Ectodermal cell (in vitro differentiated cells): ENCODE data around the gene MFRP.

ENCODE experiments used
- H3K27ac ChIP-seq: 2 replicates; pipeline ENCODE4 v1.7.0; 2013; ENCODE audit warnings: mild to moderate bottlenecking, low read depth, low read length; ENCODE audit not compliant: insufficient read depth, poor library complexity, severe bottlenecking
- H3K27me3 ChIP-seq: 2 replicates; pipeline ENCODE4 v1.7.0; 2013; ENCODE audit warnings: mild to moderate bottlenecking, low read length; ENCODE audit not compliant: insufficient read depth, control insufficient read depth, poor library complexity, severe bottlenecking
- H3K36me3 ChIP-seq: one replicate; pipeline ENCODE4 v1.7.0; 2013; ENCODE audit warnings: low read length; ENCODE audit not compliant: control insufficient read depth, insufficient read depth
- H3K4me1 ChIP-seq: one replicate; pipeline ENCODE4 v1.7.0; 2013; ENCODE audit warnings: low read length; ENCODE audit not compliant: control insufficient read depth, insufficient read depth
- H3K4me3 ChIP-seq: 2 replicates; pipeline ENCODE4 v1.7.0; 2013; ENCODE audit warnings: low read depth, low read length, control low read depth; ENCODE audit not compliant: insufficient read depth
- H3K9me3 ChIP-seq: 2 replicates; pipeline ENCODE4 v1.7.0; 2013; ENCODE audit warnings: mild to moderate bottlenecking, low read length, moderate library complexity; ENCODE audit not compliant: control insufficient read depth
- WGBS, 2 experiments: methylation state at CpG; one replicate each; pipeline ENCODE4 v1.1.7; 2013; ENCODE audit warnings: missing lambda C conversion rate in 2 of 2; 5-methylcytosine and 5-hydroxymethylcytosine counted together

The MFRP gene

DNA sequence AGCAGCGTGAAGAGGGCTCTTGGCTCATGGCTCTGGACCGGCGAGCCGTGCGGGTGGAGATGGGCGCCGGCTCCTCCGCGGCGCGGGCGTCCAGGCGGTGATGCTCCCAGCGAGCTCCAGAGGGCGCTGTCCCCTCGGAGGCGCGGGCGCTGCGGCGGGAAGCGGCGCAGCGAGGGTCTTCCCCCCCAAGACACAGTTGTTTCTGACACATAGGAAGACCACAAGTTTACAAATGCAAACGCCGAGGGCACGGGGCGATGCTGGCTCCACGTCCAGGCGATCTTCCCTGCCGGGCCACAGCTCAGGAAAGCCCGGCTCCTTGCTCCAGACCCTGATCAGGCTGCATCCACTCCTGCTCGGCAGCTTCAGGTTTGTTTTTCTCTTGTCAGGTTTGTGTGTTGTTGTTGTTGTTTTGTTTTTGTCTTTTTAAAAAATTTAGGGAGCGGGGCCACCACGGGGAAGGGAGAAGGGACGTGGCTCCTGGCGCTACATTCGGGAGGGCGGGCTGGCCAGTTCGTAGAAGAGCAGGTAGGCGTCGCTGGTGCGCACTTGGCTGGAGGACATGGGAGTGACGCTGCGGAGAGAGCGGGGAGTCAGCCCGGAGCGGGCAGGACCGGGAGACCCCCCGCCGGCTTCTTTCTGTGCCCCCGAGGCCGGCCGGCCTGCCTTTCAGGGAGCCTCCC is 10.0 kb upstream of the MFRP start:
- peak overlapping the region; percentile 38 for H3K4me3 ChIP-seq
- WGBS, 2 experiments = 2% methylated on average over 54 of the region's 54 CpGs
- peaks cover 20% of the 10 kb centered on the region for H3K4me1 ChIP-seq
- no peaks in the 10 kb centered on the region for H3K9me3 ChIP-seq
- H3K27ac ChIP-seq = no peak overlapping the region
- peaks cover 5% of the 10 kb centered on the region for H3K36me3 ChIP-seq
- H3K27me3 ChIP-seq = peaks cover 5% of the 10 kb centered on the region

DNA sequence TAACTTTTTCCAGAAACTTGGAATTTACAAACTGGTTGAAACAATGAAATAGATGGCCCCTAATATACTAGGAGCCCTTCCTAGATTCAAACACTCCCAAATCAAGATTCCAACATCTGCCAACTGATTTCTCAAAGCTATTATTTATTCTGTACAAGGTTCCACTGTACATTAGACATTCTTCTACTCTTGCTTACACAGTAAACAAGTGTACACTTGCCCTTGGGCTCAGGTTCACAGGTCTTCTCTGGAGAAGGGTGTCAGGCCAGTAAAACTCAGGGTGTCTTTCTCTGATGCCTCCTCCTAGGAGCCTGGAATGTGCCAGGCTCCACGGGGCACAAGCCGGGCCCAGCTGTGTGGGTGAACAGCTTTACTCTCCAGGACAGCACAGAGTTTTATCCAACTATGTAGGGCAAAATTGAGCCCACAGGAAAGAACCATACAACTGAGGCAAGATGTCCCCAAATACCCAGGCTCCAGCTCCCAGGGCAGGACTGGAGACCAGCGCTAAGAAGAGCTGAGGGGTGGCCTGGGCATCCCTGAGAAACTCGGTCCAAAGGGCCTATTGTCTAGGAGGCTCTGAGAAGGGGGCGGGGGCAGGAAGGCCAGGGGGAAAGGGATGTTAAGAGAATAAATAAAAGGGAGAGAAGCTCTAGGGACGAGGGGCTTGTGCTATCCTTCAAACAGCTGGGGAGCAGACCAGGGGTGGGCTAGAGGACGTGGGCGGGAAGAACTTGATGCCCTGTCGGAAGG is 8.8 kb upstream of the MFRP start:
- Histone ChIP-seq H3K36me3 (peaks cover 5% of the 10 kb centered on the region), H3K4me1 (peaks cover 11% of the 10 kb centered on the region), H3K27me3 (peaks cover 5% of the 10 kb centered on the region), H3K9me3 (no peaks in the 10 kb centered on the region), H3K4me3 (no peak overlapping the region), H3K27ac (no peak overlapping the region)
- WGBS, 2 experiments = 60 to 62% methylated on average over 9 of the region's 9 CpGs

DNA sequence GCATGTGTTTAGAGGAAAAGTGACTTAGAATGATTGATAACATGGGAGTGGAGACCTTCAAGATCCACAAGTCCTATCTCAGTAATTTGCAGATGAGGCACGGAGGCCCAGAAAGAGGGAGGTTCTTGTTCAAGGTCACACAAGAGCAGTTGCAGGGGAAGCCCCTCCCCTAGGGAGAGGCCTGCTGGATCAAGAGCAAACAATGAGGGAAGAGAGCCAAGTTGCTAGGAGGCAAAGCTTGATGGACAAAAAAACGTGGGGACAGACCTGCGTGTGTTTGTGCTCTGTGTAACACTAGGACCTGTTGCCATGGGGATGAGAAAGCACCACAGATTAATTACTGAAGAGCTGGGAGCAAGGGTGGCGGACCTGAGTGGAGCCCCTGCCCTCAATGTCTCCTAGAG is 6.4 kb upstream of the MFRP start:
- no peaks in the 10 kb centered on the region for H3K9me3 ChIP-seq
- H3K36me3 ChIP-seq = no peaks in the 10 kb centered on the region
- H3K4me1 ChIP-seq = peaks cover 11% of the 10 kb centered on the region
- WGBS, 2 experiments = 40 to 45% methylated on average over 4 of the region's 4 CpGs
- no peak overlapping the region for H3K27ac ChIP-seq
- H3K27me3 ChIP-seq = peaks cover 5% of the 10 kb centered on the region
- H3K4me3 ChIP-seq = no peak overlapping the region

DNA sequence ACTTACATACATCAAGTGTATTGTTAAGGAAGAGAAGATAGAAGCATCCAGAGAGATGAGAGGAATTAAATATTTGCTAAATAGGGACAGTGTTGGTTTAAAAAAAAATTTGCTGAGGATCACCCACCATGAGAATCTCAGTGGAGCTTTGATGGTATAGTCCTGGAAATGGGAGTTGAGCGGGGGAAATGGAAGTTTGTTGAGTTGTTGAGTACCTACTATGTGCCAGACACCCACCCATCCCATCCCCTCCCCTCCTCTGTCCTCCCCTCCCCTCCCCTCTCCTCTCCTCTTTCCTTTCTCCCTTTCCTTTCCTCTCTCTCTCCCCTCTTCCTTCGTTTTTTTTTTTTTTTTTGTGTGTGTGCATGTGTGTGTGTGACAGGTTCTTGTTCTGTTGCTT is 4.7 kb upstream of the MFRP start:
- WGBS, 2 experiments = no CpG with 5 or more reads among the region's 2 CpGs

GRCh38 chr11:119350302-119350701 is 3.8 kb upstream of the MFRP start:
- Histone ChIP-seq H3K27me3 (no peaks in the 10 kb centered on the region), H3K36me3 (no peaks in the 10 kb centered on the region), H3K4me1 (peaks cover 7% of the 10 kb centered on the region), H3K27ac (no peak overlapping the region), H3K9me3 (no peaks in the 10 kb centered on the region), H3K4me3 (no peak overlapping the region)
- WGBS, 2 experiments = 86 to 89% methylated on average over 6 of the region's 6 CpGs

More for the DNA sequence above, 4.7 kb upstream of the MFRP start:
- Histone ChIP-seq H3K9me3 (no peaks in the 10 kb centered on the region), H3K4me1 (peaks cover 16% of the 10 kb centered on the region), H3K36me3 (no peaks in the 10 kb centered on the region), H3K4me3 (no peak overlapping the region), H3K27ac (no peak overlapping the region), H3K27me3 (peaks cover 5% of the 10 kb centered on the region)

DNA sequence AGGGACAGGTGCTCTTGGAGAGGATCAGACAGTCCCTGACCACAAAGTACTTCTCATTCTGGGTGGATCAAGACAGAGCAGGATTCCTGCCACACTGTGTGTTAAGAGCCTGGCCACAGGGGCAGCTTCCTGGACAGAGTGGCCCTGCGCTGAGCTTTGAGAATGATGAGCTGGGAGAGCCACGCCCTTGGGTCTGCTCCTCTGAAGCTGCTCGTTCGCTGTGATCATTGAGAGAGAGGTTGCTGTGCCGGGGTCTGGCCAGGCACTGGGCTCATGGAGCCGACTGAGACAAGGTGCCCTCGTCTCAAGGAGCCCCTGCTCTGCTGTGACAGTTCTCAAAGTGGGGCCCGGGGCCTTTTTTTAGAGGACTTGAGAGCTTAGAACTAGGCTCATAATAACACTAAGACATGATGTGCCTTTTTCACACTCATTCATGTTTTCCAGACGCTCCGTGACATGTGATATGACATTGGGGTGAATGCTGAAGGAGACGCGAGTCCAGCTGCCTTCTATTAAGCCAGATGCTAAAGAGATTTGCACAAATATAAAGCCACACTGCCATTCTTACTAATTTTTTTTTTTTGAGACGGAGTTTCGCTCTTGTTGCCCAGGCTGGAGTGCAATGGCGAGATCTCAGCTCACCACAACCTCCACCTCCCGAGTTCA is 1.6 kb upstream of the MFRP start:
- Histone ChIP-seq H3K9me3 (no peaks in the 10 kb centered on the region), H3K27me3 (no peaks in the 10 kb centered on the region)
- 88 to 90% methylated on average over 16 of the region's 16 CpGs for WGBS, 2 experiments

DNA sequence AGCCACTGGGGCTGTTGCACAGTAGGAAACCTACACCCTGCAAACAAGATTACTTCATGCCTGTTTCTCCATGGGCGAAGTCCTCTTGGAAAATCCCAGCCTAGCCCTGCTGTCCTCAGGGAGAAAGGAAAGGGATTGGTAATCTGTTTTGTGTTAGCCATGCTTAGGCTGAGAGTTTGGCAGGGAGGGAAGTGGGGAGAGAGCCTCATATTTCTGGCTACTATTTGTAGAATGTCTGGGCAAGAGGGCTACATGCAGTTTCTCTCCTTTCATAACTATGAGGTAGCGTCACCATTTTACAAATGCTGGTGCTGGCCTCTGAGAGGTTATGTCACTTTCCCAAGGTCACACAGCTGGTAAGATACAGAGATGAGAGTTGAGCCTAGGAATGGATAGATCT is 737 bp upstream of the MFRP start:
- WGBS, 2 experiments = 79 to 92% methylated on average over 2 of the region's 2 CpGs
- Histone ChIP-seq H3K4me3 (no peak overlapping the region), H3K27me3 (peaks cover 4% of the 10 kb centered on the region), H3K4me1 (peaks cover 5% of the 10 kb centered on the region), H3K9me3 (no peaks in the 10 kb centered on the region), H3K36me3 (no peaks in the 10 kb centered on the region), H3K27ac (no peak overlapping the region)

More for the DNA sequence above, 1.6 kb upstream of the MFRP start:
- no peaks in the 10 kb centered on the region for H3K36me3 ChIP-seq
- H3K4me3 ChIP-seq = no peak overlapping the region
- H3K4me1 ChIP-seq = peaks cover 5% of the 10 kb centered on the region
- no peak overlapping the region for H3K27ac ChIP-seq

GRCh38 chr11:119345685-119346084 is 820 bp downstream of the MFRP start:
- Histone ChIP-seq H3K27ac (no peak overlapping the region), H3K4me3 (no peak overlapping the region), H3K27me3 (peaks cover 20% of the 10 kb centered on the region), H3K36me3 (no peaks in the 10 kb centered on the region), H3K4me1 (peaks cover 17% of the 10 kb centered on the region), H3K9me3 (no peaks in the 10 kb centered on the region)
- WGBS, 2 experiments = 90 to 94% methylated on average over 12 of the region's 12 CpGs

GRCh38 chr11:119344291-119345010 is 2.1 kb downstream of the MFRP start:
- peaks cover 31% of the 10 kb centered on the region for H3K27me3 ChIP-seq
- no peak overlapping the region for H3K27ac ChIP-seq
- H3K4me1 ChIP-seq = peaks cover 19% of the 10 kb centered on the region
- H3K4me3 ChIP-seq = no peak overlapping the region
- WGBS, 2 experiments = 87% methylated on average over 14 of the region's 14 CpGs
- H3K9me3 ChIP-seq = no peaks in the 10 kb centered on the region
- no peaks in the 10 kb centered on the region for H3K36me3 ChIP-seq

- Histone ChIP-seq H3K9me3 (no peaks in the 10 kb centered on the region), H3K36me3 (no peaks in the 10 kb centered on the region), H3K27me3 (peaks cover 38% of the 10 kb centered on the region), H3K4me1 (peaks cover 19% of the 10 kb centered on the region), H3K4me3 (no peak overlapping the region), H3K27ac (no peak overlapping the region)
- WGBS, 2 experiments = 89 to 93% methylated on average over 7 of the region's 7 CpGs
These were observed 2.8 kb downstream of the MFRP start for GRCh38 chr11:119343726-119344125.
